A673 (cell line): Measurements from ENCODE around the gene CRABP1. TPM values are rescaled to one million over a fixed set of nuclear protein-coding genes. Genes with fewer than 3 reads are reported as not detected.
A peak's percentile ranks its signal among the peaks of the same experiment; 100 is the strongest.

Source experiments
- Bru-seq: library from RNA; stranded (reverse); fragments of 400-500 nt; gene quantifications from one replicate; lab custom pipeline; 2021; lab: Mats Ljungman, UMichigan
- BruChase-seq, 2 experiments: library from RNA; stranded (reverse); fragments of 400-500 nt; gene quantifications; one replicate each; lab custom pipeline; 2021; lab: Mats Ljungman, UMichigan
- BruUV-seq: library from RNA; stranded (reverse); fragments of 400-500 nt; replicated peaks from 2 replicates; lab custom pipeline; 2021; lab: Mats Ljungman, UMichigan
- CTCF ChIA-PET: fragments of 300-600 bp; sonication (Branson Sonifier 250); formaldehyde crosslinking; loops from one replicate; lab custom pipeline; 2022; ENCODE audit warnings: antibody characterized with exemption; lab: Charles Lee
- POLR2A ChIA-PET: fragments of 300-600 bp; sonication (Branson Sonifier 250); formaldehyde crosslinking; loops from one replicate; lab custom pipeline; 2022; ENCODE audit warnings: antibody characterized with exemption; ENCODE audit not compliant: low non-redundant PET; lab: Charles Lee
- DNase-seq: peaks from one replicate; pipeline ENCODE4 v3.0.0-alpha.2; 2015; ENCODE audit warnings: low spot score
- H3K27ac ChIP-seq: fragments of 200-600 bp; sonication (generic); 2 replicates; pipeline ENCODE4 v1.5.1; 2016; ENCODE audit warnings: mixed run types, low read depth, mild to moderate bottlenecking, mixed read lengths, antibody characterized with exemption, low read length; ENCODE audit not compliant: poor library complexity, severe bottlenecking
- H3K27me3 ChIP-seq: fragments of 200-600 bp; sonication (generic); replicated peaks from 2 replicates; pipeline ENCODE4 v1.6.1; 2017; ENCODE audit warnings: mixed run types, low read depth, mild to moderate bottlenecking, mixed read lengths, antibody characterized with exemption, low read length; ENCODE audit not compliant: insufficient read depth, poor library complexity
- H3K36me3 ChIP-seq: fragments of 200-600 bp; sonication (generic); 2 replicates; pipeline ENCODE4 v1.6.1; 2016; ENCODE audit warnings: mixed run types, mild to moderate bottlenecking, mixed read lengths, antibody characterized with exemption, low read length; ENCODE audit not compliant: insufficient read depth, poor library complexity, severe bottlenecking
- H3K4me1 ChIP-seq: fragments of 200-600 bp; sonication (generic); 2 replicates; pipeline ENCODE4 v1.6.1; 2017; ENCODE audit warnings: mixed run types, mild to moderate bottlenecking, mixed read lengths, antibody characterized with exemption, low read length; ENCODE audit not compliant: insufficient read depth, poor library complexity, severe bottlenecking
- H3K4me3 ChIP-seq: fragments of 200-600 bp; sonication (generic); 2 replicates; pipeline ENCODE4 v1.5.1; 2016; ENCODE audit warnings: low read depth, mixed run types, mild to moderate bottlenecking, mixed read lengths, low read length; ENCODE audit not compliant: poor library complexity, severe bottlenecking
- H3K9me3 ChIP-seq: fragments of 200-600 bp; sonication (generic); 2 replicates; pipeline ENCODE4 v1.6.1; 2016; ENCODE audit warnings: mixed run types, low read depth, mild to moderate bottlenecking, mixed read lengths, antibody characterized with exemption, low read length; ENCODE audit not compliant: poor library complexity, severe bottlenecking
- CTCF ChIP-seq: fragments of 300-800, 200-600 bp; sonication (generic); conservative IDR thresholded peaks from 2 replicates; pipeline ENCODE4 v1.5.1; 2017; ENCODE audit warnings: low read depth, mild to moderate bottlenecking, antibody characterized with exemption, low read length, moderate library complexity, mixed read lengths
- EZH2 ChIP-seq: fragments of 200-600 bp; sonication (generic); IDR thresholded peaks from 2 replicates; pipeline ENCODE4 v1.6.1; 2017; ENCODE audit warnings: borderline replicate concordance, low read depth, mild to moderate bottlenecking, mixed read lengths, antibody characterized with exemption, low read length; ENCODE audit not compliant: poor library complexity, severe bottlenecking
- intact Hi-C: fragments of 100-400 bp; cut with micrococcal nuclease; formaldehyde crosslinking; loops from one replicate; pipeline ENCODE4 v1.10.0; 2022; ENCODE audit not compliant: unreplicated experiment
- long read RNA-seq: library from polyadenylated mRNA; stranded (forward); transcript quantifications from one replicate; pipeline ENCODE4 v2.0.0, GENCODE V29; 2022
- total RNA-seq: library from RNA; stranded (reverse); gene quantifications from 2 replicates; pipeline ENCODE4 v1.2.3, GENCODE V29; 2021

Gene CRABP1
- 57.1 and 61.2 TPM in 2 replicates for total RNA-seq
- Bru-seq, nascent RNA: percentile 49 among the genes with signal in this experiment
- percentile 43 among the genes with signal in this experiment for BruChase-seq, experiment 1, labeled RNA remaining after a 2-hour chase
- percentile 52 among the genes with signal in this experiment for BruChase-seq, experiment 2, labeled RNA remaining after a 6-hour chase
- long read RNA-seq, transcript CRABP1-201 (4 exons, 772 nt): major isoform, 57 of 57 reads
- long read RNA-seq, partial matches to known transcripts: 0 of 57 reads
- long read RNA-seq, other reads (novel, unspliced or antisense): 0 of 57 reads

DNA sequence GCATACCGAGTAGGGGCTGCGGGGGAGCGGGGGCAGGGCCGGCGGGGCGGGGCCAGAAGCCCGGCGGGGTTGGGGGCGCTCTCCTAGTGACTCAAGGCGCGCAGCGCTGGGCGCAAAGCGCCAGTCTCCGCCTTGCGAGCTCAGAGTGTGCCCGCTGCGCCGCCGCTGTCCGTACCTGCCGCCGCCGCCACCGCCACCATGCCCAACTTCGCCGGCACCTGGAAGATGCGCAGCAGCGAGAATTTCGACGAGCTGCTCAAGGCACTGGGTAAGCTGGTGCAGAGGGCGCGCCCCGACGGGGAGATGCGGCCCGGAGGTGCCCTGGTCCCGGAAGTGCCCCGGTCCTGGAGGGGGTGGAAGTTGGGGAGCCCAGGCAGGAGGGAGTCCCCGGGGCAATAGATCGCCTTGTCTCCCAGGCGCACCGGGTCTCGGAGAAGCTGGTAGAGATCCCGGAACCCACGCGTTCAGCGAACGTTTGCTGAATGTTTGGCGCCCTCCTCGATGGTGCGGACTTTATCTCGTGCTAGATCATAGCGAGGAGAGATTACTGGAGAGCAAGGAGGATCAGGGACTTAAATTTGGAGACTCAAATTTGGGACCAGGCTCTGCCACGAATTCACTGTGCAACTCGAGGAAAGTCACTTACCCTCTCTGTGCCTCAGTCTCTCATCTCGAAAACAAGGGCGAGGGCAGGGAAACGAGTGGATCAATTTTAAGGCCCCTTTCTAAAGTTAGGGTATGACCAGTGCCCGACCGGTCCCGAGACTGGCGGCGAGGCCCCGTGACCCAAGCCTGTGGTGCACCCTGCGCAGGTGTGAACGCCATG, at the start of gene CRABP1:
Gene CRABP1 (plus strand): TSS at position 123 of the 826 bp plus-strand sequence. CDS start 76 bp downstream, at position 199.
- no peak for DNase-seq
- ChIA-PET POLR2A (no interaction called here), CTCF (no interaction called here)
- Histone ChIP-seq H3K4me1 (peaks cover 9% of the 10 kb centered on the region), H3K4me3 (peak within 1 kb of the TSS; percentile 58), H3K27ac (no peak within 1 kb of the TSS), H3K36me3 (no peaks in the 10 kb centered on the region), H3K27me3 (peaks cover 14% of the 10 kb centered on the region), H3K9me3 (no peaks in the 10 kb centered on the region)
- TF ChIP-seq CTCF (no peak; the same call in 1 of the 2 replicates), EZH2 (peak; percentile 53)
- intact Hi-C loops: no loop called here
- BruUV-seq: no TSS peak

GRCh38 chr15:78291052-78291451, 49.1 kb upstream of the CRABP1 start:
- TF ChIP-seq EZH2 (no peak), CTCF (no peak)
- Histone ChIP-seq H3K27me3 (no peaks in the 10 kb centered on the region), H3K4me1 (no peaks in the 10 kb centered on the region), H3K36me3 (peaks cover 28% of the 10 kb centered on the region), H3K27ac (no peak overlapping the region), H3K9me3 (no peaks in the 10 kb centered on the region), H3K4me3 (no peak overlapping the region)
- DNase-seq: no peak
- intact Hi-C loops: no loop called here
- no TSS peak for BruUV-seq
- ChIA-PET POLR2A (interaction anchor here (0.7 kb wide), 1 partner anchor 8 kb away, joined by 5 read pairs; the partner anchor contains the start of gene SKIC8), CTCF (no interaction called here)

- Histone ChIP-seq H3K27me3 (no peaks in the 10 kb centered on the region), H3K36me3 (peaks cover 28% of the 10 kb centered on the region), H3K27ac (no peak overlapping the region), H3K4me1 (no peaks in the 10 kb centered on the region), H3K9me3 (no peaks in the 10 kb centered on the region), H3K4me3 (no peak overlapping the region)
- POLR2A ChIA-PET: interaction anchor here (0.7 kb wide), 1 partner anchor 8 kb away, joined by 5 read pairs; the partner anchor contains the start of gene SKIC8
- TF ChIP-seq CTCF: no peak
- TF ChIP-seq EZH2: no peak
- intact Hi-C loops: no loop called here
- CTCF ChIA-PET: no interaction called here
- no TSS peak for BruUV-seq
- no peak for DNase-seq
These were observed 48.5 kb upstream of the CRABP1 start for GRCh38 chr15:78291698-78292097.
